T1000 (cell line): Measurements from ENCODE around the gene A4GALT.

Experiments
- DNase-seq: peaks from one replicate; lab custom pipeline; 2025; ENCODE audit warnings: mixed read lengths; lab: John Stamatoyannopoulos, UW

A4GALT gene

DNA sequence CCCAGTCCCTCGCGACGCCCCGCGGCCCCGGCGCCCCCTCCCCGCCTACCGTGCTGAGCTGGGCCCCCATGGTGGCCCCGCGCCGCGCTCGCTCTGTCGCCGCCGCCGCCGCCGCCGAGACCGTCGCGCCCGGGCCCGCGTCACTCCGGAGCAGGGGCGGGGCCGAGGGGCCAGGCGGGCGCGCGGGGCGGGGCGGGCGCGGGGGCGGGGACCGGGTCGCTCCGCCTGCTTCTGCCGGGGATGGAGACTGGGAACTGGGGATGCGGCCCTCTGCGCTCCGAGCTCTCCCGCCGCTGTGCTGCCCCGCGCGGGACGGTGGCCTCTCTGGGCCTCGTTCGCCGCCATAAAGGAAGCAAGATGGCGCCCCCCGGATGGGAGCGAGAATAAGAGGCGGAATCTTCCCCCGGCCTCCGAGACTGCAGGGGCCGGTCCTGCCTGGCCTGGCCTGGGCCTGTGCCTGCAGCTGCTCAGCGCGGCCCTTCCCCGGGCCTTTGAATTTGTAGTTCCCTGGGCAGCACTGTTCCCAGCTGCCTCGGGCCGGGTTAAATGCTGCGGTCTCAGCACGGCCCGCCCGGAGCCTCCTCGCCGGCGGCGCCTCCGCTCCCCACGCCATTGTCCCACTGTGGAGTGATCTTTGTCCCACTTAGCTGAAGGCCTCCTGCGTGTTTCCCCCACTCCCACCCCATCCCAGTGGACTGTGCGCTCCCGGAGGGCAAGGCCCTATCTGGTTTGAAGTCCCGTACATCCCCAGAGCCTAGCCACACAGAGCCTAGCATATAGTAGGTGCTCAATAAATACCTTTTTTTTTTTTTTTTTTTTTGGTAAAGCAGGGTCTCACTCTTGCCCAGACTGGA, 71.2 kb downstream of the A4GALT start, which contains the start of gene CYB5R3:
Gene CYB5R3 (minus strand): TSS at position 147 of the 854 bp plus-strand sequence. CDS start 77 bp downstream, at position 70.
- peak; percentile 59 for DNase-seq

- DNase-seq: no peak
Measured at GRCh38 chr22:42648368-42649245, 72.1 kb downstream of the A4GALT start.

DNA sequence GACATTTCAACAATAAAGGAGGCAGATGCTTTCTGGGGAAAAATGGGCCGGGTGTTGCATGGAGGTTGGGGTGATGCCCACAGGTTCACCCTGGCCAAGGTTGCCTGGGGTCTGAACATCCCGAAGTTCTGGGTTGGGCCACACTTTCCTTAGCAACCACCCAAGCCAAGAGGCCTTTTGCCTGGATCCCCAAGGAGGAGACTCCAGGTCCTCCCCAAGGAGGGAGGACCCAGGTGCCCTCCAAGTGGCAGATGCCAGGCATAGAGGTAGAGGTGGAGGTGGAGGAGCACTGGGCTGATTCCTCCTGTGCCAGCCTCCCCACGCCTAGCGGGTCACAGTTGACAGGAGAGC, 72.7 kb downstream of the A4GALT start:
- DNase-seq: no peak

DNA sequence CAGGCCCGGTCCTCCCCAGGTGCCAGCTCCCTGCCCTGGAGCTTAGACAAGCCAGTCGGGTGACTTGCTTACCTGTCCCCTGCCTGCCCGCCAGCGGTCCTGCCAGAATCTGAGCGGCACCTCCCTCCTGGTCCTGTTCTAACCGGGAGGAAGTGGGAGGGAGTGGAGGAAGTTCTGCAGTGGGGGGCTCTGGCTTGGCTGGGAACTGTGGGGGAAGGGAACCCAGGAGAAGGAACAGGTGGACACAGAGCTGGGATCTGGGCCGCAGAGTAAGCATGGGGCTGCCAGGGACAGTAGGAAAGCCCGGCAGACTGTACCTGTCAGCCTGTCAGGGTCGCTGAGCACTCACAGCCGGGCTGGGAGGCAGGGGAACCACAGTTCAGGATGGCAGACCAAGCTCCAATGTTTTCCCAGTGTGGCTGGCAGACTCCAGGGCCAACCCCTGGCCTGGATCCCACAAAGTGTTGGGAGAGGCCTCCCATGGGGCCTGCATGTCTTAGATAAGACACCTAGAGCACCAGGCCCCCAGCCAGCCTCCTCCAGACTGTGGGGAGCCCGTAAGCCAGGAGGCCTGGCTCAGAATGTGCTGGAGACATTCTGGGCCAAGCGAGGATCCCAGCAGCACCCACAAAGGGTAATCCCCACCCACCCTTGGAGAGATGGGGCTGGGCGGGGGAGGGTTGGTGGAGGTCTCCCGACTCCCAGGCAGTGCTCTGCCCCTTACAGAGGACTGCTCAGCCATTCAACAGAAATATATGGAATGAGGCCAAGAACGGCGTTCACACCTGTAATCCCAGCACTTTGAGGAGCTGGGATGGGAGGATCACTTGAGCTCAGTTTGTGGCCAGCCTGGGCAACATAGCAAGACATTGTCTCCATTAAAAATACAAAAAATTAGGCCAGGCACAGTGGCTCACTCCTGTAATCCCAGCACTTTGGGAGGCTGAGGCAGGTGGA, 73.8 kb downstream of the A4GALT start:
- DNase-seq: no peak

GRCh38 chr22:42645938-42646568, 74.6 kb downstream of the A4GALT start:
- no peak for DNase-seq

DNA sequence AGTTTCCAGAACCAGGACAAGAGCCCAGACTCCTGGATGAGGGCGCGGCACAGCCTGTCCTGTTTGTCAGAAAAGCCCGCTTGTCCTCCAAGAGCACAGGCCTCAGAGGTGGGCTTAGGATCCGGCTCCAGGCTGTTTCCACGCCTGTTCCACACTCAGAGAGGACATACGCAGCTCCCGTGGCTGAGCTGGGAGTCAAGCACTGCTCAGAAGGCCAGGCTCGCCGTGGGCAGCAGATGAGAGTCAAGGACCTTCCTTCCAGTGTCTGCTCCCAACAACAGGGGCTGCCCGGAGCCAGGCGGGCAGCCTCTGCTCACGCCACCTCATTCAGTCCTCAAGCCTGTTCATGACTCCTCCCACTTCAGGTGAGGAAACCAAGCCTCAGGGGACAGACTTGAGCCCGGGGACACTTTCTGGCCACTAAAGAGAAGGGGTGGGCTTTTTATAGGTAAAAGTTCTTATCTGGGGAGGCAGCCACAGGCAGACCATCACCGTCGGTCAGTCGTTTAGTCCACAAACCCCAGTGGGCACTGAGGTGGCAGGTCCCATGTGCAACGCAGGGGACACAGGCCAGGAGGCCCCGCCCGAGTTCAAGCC, 75.2 kb downstream of the A4GALT start:
- no peak for DNase-seq

GRCh38 chr22:42644422-42645340, 76.0 kb downstream of the A4GALT start:
- no peak for DNase-seq

DNA sequence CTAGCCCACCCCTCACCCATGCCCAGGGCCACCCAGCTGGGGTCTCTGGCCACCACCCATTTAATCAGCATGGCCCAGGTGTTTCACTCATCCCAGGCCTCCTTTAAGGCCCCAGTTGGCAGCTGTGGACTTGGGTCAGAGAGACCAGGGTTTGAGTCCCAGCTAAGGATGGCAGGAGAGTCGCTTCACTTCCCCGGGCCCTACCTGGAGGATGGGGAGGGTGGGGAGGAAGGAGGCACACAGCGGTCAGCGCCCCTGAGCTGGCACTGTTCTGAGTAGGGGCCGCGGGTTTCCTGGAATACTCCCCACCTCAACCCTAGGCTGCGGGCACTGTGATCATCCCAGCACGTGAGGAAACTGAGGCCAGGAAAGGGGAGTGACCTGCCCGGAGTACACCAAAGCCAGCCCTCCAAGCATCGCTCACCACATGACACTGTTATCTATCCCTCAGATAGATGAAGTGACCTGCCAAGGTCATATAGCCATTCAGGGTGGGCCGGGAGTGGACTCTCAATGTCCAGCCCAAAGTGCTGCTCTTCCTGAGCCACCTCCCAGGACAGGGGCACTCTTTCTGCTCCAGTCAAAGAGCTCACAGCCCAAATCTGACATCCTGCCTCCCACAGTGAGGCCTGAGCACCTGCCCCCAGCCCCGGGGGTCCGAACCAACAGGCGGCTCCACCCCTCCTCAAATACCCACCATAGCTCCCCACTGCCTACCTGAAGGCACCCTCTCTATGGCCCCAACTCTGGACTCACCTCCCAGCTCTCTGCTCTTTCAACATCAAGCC, 76.8 kb downstream of the A4GALT start:
- no peak for DNase-seq

- no peak for DNase-seq
Measured at GRCh38 chr22:42642806-42643633, 77.7 kb downstream of the A4GALT start.
